Thyroid gland (tissue), 4 donors: ENCODE results near the gene ADARB2. TPM values are rescaled to one million over a fixed set of nuclear protein-coding genes. Genes with fewer than 3 reads are reported as not detected.

Experiments used
- DNase-seq, 2 donors: peaks; one replicate each; pipeline ENCODE4 v3.0.0-alpha.2; 2019
- H3K27ac ChIP-seq, 3 donors: fragments of 200-600 bp; sonication (generic); 1 replicate in 2 of 3; 2 replicates in 1 of 3; pipeline ENCODE4 v1.5.1; 2016 to 2019; ENCODE audit warnings: mild to moderate bottlenecking in 1 of 3, moderate library complexity in 1 of 3
- H3K27me3 ChIP-seq: fragments of 200-600 bp; sonication (generic); one replicate; pipeline ENCODE4 v1.5.1; 2019
- H3K36me3 ChIP-seq, 2 donors: fragments of 200-600 bp; sonication (generic); one replicate each; pipeline ENCODE4 v1.5.1; 2016 to 2019
- H3K4me1 ChIP-seq, 2 donors: fragments of 200-600 bp; sonication (generic); one replicate each; pipeline ENCODE4 v1.5.1; 2017 to 2019
- H3K4me3 ChIP-seq, 3 donors: fragments of 200-600 bp; sonication (generic); replicated peaks in 1 of 3; 1 replicate in 2 of 3; 2 replicates in 1 of 3; pipeline ENCODE4 v1.5.1; 2016; ENCODE audit warnings: mild to moderate bottlenecking in 1 of 3
- H3K9me3 ChIP-seq: fragments of 200-600 bp; sonication (generic); one replicate; pipeline ENCODE4 v1.5.1; 2017
- CTCF ChIP-seq, 6 experiments: fragments of 200-600 bp in 3 of 6; fragments of 450-650 bp in 3 of 6; sonication (generic) in 3 of 6; IDR thresholded peaks; one replicate each; pipeline ENCODE4 v1.5.1; 2016 to 2019; ENCODE audit warnings: antibody characterized with exemption in 6 of 6, mild to moderate bottlenecking in 2 of 6, inconsistent platforms in 1 of 6, moderate library complexity in 1 of 6
- POLR2A ChIP-seq, 2 donors: fragments of 450-650 bp; IDR thresholded peaks; one replicate each; pipeline ENCODE4 v1.6.1; 2017; ENCODE audit warnings: antibody characterized with exemption in 2 of 2, mild to moderate bottlenecking in 2 of 2, moderate library complexity in 1 of 2
- WGBS, 2 donors: methylation state at CpG; one replicate each; pipeline ENCODE4 v1.1.5; 2017; 5-methylcytosine and 5-hydroxymethylcytosine counted together
- intact Hi-C: fragments of 100-400 bp; cut with DNase I; formaldehyde crosslinking; loops from one replicate; pipeline ENCODE4 v1.15.1; 2023
- total RNA-seq, 4 donors: library from RNA; depleted of rRNA; stranded (reverse); fragments of >200 nt; gene quantifications; one replicate each; pipeline ENCODE4 v1.2.3, GENCODE V29; 2016

The ADARB2 gene
- total RNA-seq, 4 donors from 2014 or later = 0.08 to 0.15 TPM; not detected in 2

GRCh38 chr10:1516492-1517165 lies 220.7 kb downstream of the ADARB2 start:
- Histone ChIP-seq H3K4me1 (no peaks in the 10 kb centered on the region), H3K36me3 (no peaks in the 10 kb centered on the region), H3K4me3 (no peak overlapping the region), H3K27ac (no peak overlapping the region), H3K9me3 (no peaks in the 10 kb centered on the region), H3K27me3 (no peaks in the 10 kb centered on the region)
- TF ChIP-seq CTCF (IDR thresholded peaks at IDR 0.05) = no peak
- no peak for TF ChIP-seq POLR2A (IDR thresholded peaks at IDR 0.05)
- WGBS, 2 donors = 81 to 83% methylated on average over 27 to 29 of the region's 29 CpGs
- intact Hi-C loops = no loop called here
- DNase-seq = no peak

- TF ChIP-seq CTCF (IDR thresholded peaks at IDR 0.05) (no peak), POLR2A (IDR thresholded peaks at IDR 0.05) (no peak)
- intact Hi-C loops = no loop called here
- Histone ChIP-seq H3K9me3 (no peaks in the 10 kb centered on the region), H3K36me3 (no peaks in the 10 kb centered on the region), H3K27ac (no peak overlapping the region), H3K4me1 (no peaks in the 10 kb centered on the region), H3K27me3 (no peaks in the 10 kb centered on the region), H3K4me3 (no peak overlapping the region)
- DNase-seq = no peak
- WGBS, 2 donors = 82 to 86% methylated on average over 17 to 18 of the region's 18 CpGs
Observed at GRCh38 chr10:1515780-1516491, 221.4 kb downstream of the ADARB2 start.

- H3K4me1 ChIP-seq = no peaks in the 10 kb centered on the region
- DNase-seq = no peak
- TF ChIP-seq POLR2A (IDR thresholded peaks at IDR 0.05) = no peak
- TF ChIP-seq CTCF (IDR thresholded peaks at IDR 0.05) = no peak
- no peaks in the 10 kb centered on the region for H3K27me3 ChIP-seq
- no peaks in the 10 kb centered on the region for H3K9me3 ChIP-seq
- H3K27ac ChIP-seq = no peak overlapping the region
- H3K4me3 ChIP-seq = no peak overlapping the region
- no peaks in the 10 kb centered on the region for H3K36me3 ChIP-seq
- WGBS, 2 donors = 90 to 95% methylated on average over 10 to 14 of the region's 14 CpGs
- intact Hi-C loops = no loop called here
Observed at GRCh38 chr10:1515121-1515779, 222.1 kb downstream of the ADARB2 start.

- Histone ChIP-seq H3K9me3 (no peaks in the 10 kb centered on the region), H3K27ac (no peak overlapping the region), H3K4me1 (no peaks in the 10 kb centered on the region), H3K27me3 (no peaks in the 10 kb centered on the region), H3K4me3 (no peak overlapping the region), H3K36me3 (no peaks in the 10 kb centered on the region)
- TF ChIP-seq CTCF (IDR thresholded peaks at IDR 0.05) (no peak), POLR2A (IDR thresholded peaks at IDR 0.05) (no peak)
- intact Hi-C loops = no loop called here
- DNase-seq = no peak
- WGBS, 2 donors = 62 to 76% methylated on average over 8 of the region's 8 CpGs
Observed at GRCh38 chr10:1514681-1515080, 222.6 kb downstream of the ADARB2 start.

GRCh38 chr10:1513221-1513620 lies 224.1 kb downstream of the ADARB2 start:
- Histone ChIP-seq H3K36me3 (no peaks in the 10 kb centered on the region), H3K9me3 (no peaks in the 10 kb centered on the region), H3K4me3 (no peak overlapping the region), H3K27ac (no peak overlapping the region), H3K27me3 (no peaks in the 10 kb centered on the region), H3K4me1 (no peaks in the 10 kb centered on the region)
- DNase-seq = no peak
- TF ChIP-seq CTCF (IDR thresholded peaks at IDR 0.05) (no peak), POLR2A (IDR thresholded peaks at IDR 0.05) (no peak)
- intact Hi-C loops = no loop called here
- 82 to 89% methylated on average over 4 to 13 of the region's 14 CpGs for WGBS, 2 donors
